ENCODE results near the gene FKBP7.
"Not testable (repeated sequence)": the region's sequence is repeated elsewhere in the genome, so short reads cannot be mapped to it uniquely, and the experiment has no call there.

The FKBP7 gene

GRCh38 chr2:178436662-178437061 is 41.7 kb downstream of the FKBP7 start:
- H3K9me3 ChIP-seq (ENCODE audit: control insufficient read depth, low read depth, low read length) = no peaks in the 10 kb centered on the region
- no peak overlapping the region for H3K27ac ChIP-seq (ENCODE audit: low read length)
- H3K4me3 ChIP-seq (ENCODE audit: low read length) = no peak overlapping the region
- peaks cover 91% of the 10 kb centered on the region for H3K36me3 ChIP-seq (ENCODE audit: control insufficient read depth, low read depth, low read length)
- H3K27me3 ChIP-seq (ENCODE audit: control insufficient read depth, insufficient read depth, low read length) = no peaks in the 10 kb centered on the region
- no peaks in the 10 kb centered on the region for H3K4me1 ChIP-seq (ENCODE audit: control insufficient read depth, low read depth, low read length)
- no peak overlapping the region for H3K9ac ChIP-seq (ENCODE audit: low read length)

GRCh38 chr2:178429336-178429735 is 49.1 kb downstream of the FKBP7 start:
- Histone ChIP-seq H3K4me1 (ENCODE audit: control insufficient read depth, low read depth, low read length) (no peaks in the 10 kb centered on the region), H3K27me3 (ENCODE audit: control insufficient read depth, insufficient read depth, low read length) (no peaks in the 10 kb centered on the region), H3K36me3 (ENCODE audit: control insufficient read depth, low read depth, low read length) (peaks cover 50% of the 10 kb centered on the region), H3K9ac (ENCODE audit: low read length) (no peak overlapping the region), H3K4me3 (ENCODE audit: low read length) (no peak overlapping the region), H3K27ac (ENCODE audit: low read length) (no peak overlapping the region), H3K9me3 (ENCODE audit: control insufficient read depth, low read depth, low read length) (no peaks in the 10 kb centered on the region)

GRCh38 chr2:178428396-178428806 is 50.0 kb downstream of the FKBP7 start:
- Histone ChIP-seq H3K9ac (ENCODE audit: low read length) (no peak overlapping the region), H3K4me1 (ENCODE audit: control insufficient read depth, low read depth, low read length) (no peaks in the 10 kb centered on the region), H3K4me3 (ENCODE audit: low read length) (no peak overlapping the region), H3K9me3 (ENCODE audit: control insufficient read depth, low read depth, low read length) (no peaks in the 10 kb centered on the region), H3K27ac (ENCODE audit: low read length) (no peak overlapping the region), H3K36me3 (ENCODE audit: control insufficient read depth, low read depth, low read length) (peaks cover 44% of the 10 kb centered on the region), H3K27me3 (ENCODE audit: control insufficient read depth, insufficient read depth, low read length) (no peaks in the 10 kb centered on the region)

- Histone ChIP-seq H3K4me1 (ENCODE audit: control insufficient read depth, low read depth, low read length) (no peaks in the 10 kb centered on the region), H3K27me3 (ENCODE audit: control insufficient read depth, insufficient read depth, low read length) (no peaks in the 10 kb centered on the region), H3K36me3 (ENCODE audit: control insufficient read depth, low read depth, low read length) (peaks cover 34% of the 10 kb centered on the region), H3K27ac (ENCODE audit: low read length) (no peak overlapping the region), H3K4me3 (ENCODE audit: low read length) (no peak overlapping the region), H3K9me3 (ENCODE audit: control insufficient read depth, low read depth, low read length) (no peaks in the 10 kb centered on the region), H3K9ac (ENCODE audit: low read length) (no peak overlapping the region)
Measured at GRCh38 chr2:178427458-178427857, 50.9 kb downstream of the FKBP7 start.

GRCh38 chr2:178426388-178426787 is 52.0 kb downstream of the FKBP7 start:
- no peak overlapping the region for H3K9ac ChIP-seq (ENCODE audit: low read length)
- peaks cover 24% of the 10 kb centered on the region for H3K36me3 ChIP-seq (ENCODE audit: control insufficient read depth, low read depth, low read length)
- no peaks in the 10 kb centered on the region for H3K9me3 ChIP-seq (ENCODE audit: control insufficient read depth, low read depth, low read length)

GRCh38 chr2:178425255-178425827 is 53.1 kb downstream of the FKBP7 start:
- Histone ChIP-seq H3K9ac (ENCODE audit: low read length) (no peak overlapping the region), H3K27me3 (ENCODE audit: control insufficient read depth, insufficient read depth, low read length) (no peaks in the 10 kb centered on the region), H3K27ac (ENCODE audit: low read length) (no peak overlapping the region), H3K9me3 (ENCODE audit: control insufficient read depth, low read depth, low read length) (no peaks in the 10 kb centered on the region), H3K4me1 (ENCODE audit: control insufficient read depth, low read depth, low read length) (no peaks in the 10 kb centered on the region), H3K4me3 (ENCODE audit: low read length) (no peak overlapping the region), H3K36me3 (ENCODE audit: control insufficient read depth, low read depth, low read length) (peaks cover 13% of the 10 kb centered on the region)

More at GRCh38 chr2:178426388-178426787, 52.0 kb downstream of the FKBP7 start:
- Histone ChIP-seq H3K4me1 (ENCODE audit: control insufficient read depth, low read depth, low read length) (no peaks in the 10 kb centered on the region), H3K27ac (ENCODE audit: low read length) (no peak overlapping the region), H3K27me3 (ENCODE audit: control insufficient read depth, insufficient read depth, low read length) (no peaks in the 10 kb centered on the region), H3K4me3 (ENCODE audit: low read length) (no peak overlapping the region)

- not testable (repeated sequence) for H3K9ac ChIP-seq (ENCODE audit: low read length); H3K4me1 ChIP-seq (ENCODE audit: control insufficient read depth, low read depth, low read length); H3K36me3 ChIP-seq (ENCODE audit: control insufficient read depth, low read depth, low read length); H3K9me3 ChIP-seq (ENCODE audit: control insufficient read depth, low read depth, low read length); H3K4me3 ChIP-seq (ENCODE audit: low read length); H3K27me3 ChIP-seq (ENCODE audit: control insufficient read depth, insufficient read depth, low read length); H3K27ac ChIP-seq (ENCODE audit: low read length)
Measured at GRCh38 chr2:178423746-178424145, 54.7 kb downstream of the FKBP7 start.

GRCh38 chr2:178422097-178422496 is 56.3 kb downstream of the FKBP7 start:
- no peaks in the 10 kb centered on the region for H3K9me3 ChIP-seq (ENCODE audit: control insufficient read depth, low read depth, low read length)
- H3K4me1 ChIP-seq (ENCODE audit: control insufficient read depth, low read depth, low read length) = no peaks in the 10 kb centered on the region
- H3K27ac ChIP-seq (ENCODE audit: low read length) = no peak overlapping the region
- no peaks in the 10 kb centered on the region for H3K27me3 ChIP-seq (ENCODE audit: control insufficient read depth, insufficient read depth, low read length)
- H3K4me3 ChIP-seq (ENCODE audit: low read length) = no peak overlapping the region
- no peaks in the 10 kb centered on the region for H3K36me3 ChIP-seq (ENCODE audit: control insufficient read depth, low read depth, low read length)
- H3K9ac ChIP-seq (ENCODE audit: low read length) = no peak overlapping the region

GRCh38 chr2:178420463-178420999 is 57.9 kb downstream of the FKBP7 start:
- no peaks in the 10 kb centered on the region for H3K4me1 ChIP-seq (ENCODE audit: control insufficient read depth, low read depth, low read length)
- no peak overlapping the region for H3K9ac ChIP-seq (ENCODE audit: low read length)
- no peak overlapping the region for H3K27ac ChIP-seq (ENCODE audit: low read length)
- H3K27me3 ChIP-seq (ENCODE audit: control insufficient read depth, insufficient read depth, low read length) = no peaks in the 10 kb centered on the region
- no peaks in the 10 kb centered on the region for H3K36me3 ChIP-seq (ENCODE audit: control insufficient read depth, low read depth, low read length)
- no peak overlapping the region for H3K4me3 ChIP-seq (ENCODE audit: low read length)
- H3K9me3 ChIP-seq (ENCODE audit: control insufficient read depth, low read depth, low read length) = no peaks in the 10 kb centered on the region

GRCh38 chr2:178419123-178419522 is 59.3 kb downstream of the FKBP7 start:
- Histone ChIP-seq H3K36me3 (ENCODE audit: control insufficient read depth, low read depth, low read length) (no peaks in the 10 kb centered on the region), H3K4me1 (ENCODE audit: control insufficient read depth, low read depth, low read length) (no peaks in the 10 kb centered on the region), H3K9me3 (ENCODE audit: control insufficient read depth, low read depth, low read length) (no peaks in the 10 kb centered on the region), H3K27me3 (ENCODE audit: control insufficient read depth, insufficient read depth, low read length) (no peaks in the 10 kb centered on the region), H3K27ac (ENCODE audit: low read length) (no peak overlapping the region), H3K9ac (ENCODE audit: low read length) (no peak overlapping the region), H3K4me3 (ENCODE audit: low read length) (no peak overlapping the region)

- Histone ChIP-seq H3K9ac (ENCODE audit: low read length) (no peak overlapping the region), H3K27ac (ENCODE audit: low read length) (no peak overlapping the region), H3K27me3 (ENCODE audit: control insufficient read depth, insufficient read depth, low read length) (no peaks in the 10 kb centered on the region), H3K36me3 (ENCODE audit: control insufficient read depth, low read depth, low read length) (no peaks in the 10 kb centered on the region), H3K9me3 (ENCODE audit: control insufficient read depth, low read depth, low read length) (no peaks in the 10 kb centered on the region), H3K4me3 (ENCODE audit: low read length) (no peak overlapping the region), H3K4me1 (ENCODE audit: control insufficient read depth, low read depth, low read length) (no peaks in the 10 kb centered on the region)
Measured at GRCh38 chr2:178418426-178418825, 60.0 kb downstream of the FKBP7 start.

GRCh38 chr2:178417916-178418315 is 60.5 kb downstream of the FKBP7 start:
- H3K27ac ChIP-seq (ENCODE audit: low read length) = no peak overlapping the region
- H3K4me3 ChIP-seq (ENCODE audit: low read length) = no peak overlapping the region

More at GRCh38 chr2:178417916-178418315, 60.5 kb downstream of the FKBP7 start:
- Histone ChIP-seq H3K4me1 (ENCODE audit: control insufficient read depth, low read depth, low read length) (no peaks in the 10 kb centered on the region), H3K36me3 (ENCODE audit: control insufficient read depth, low read depth, low read length) (no peaks in the 10 kb centered on the region), H3K9me3 (ENCODE audit: control insufficient read depth, low read depth, low read length) (no peaks in the 10 kb centered on the region), H3K27me3 (ENCODE audit: control insufficient read depth, insufficient read depth, low read length) (no peaks in the 10 kb centered on the region), H3K9ac (ENCODE audit: low read length) (no peak overlapping the region)

Data from iPS-18a (cell line).